Umbilical cord (tissue), 2 donors: ENCODE measurements around the gene CD80. TPM values are rescaled to one million over a fixed set of nuclear protein-coding genes. Genes with fewer than 3 reads are reported as not detected.
"Not testable (repeated sequence)": the region's sequence is repeated elsewhere in the genome, so short reads cannot be mapped to it uniquely, and the experiment has no call there.

Experiments
- DNase-seq: peaks from one replicate; pipeline ENCODE4 v3.0.0-alpha.2; 2015; ENCODE audit warnings: low spot score
- total RNA-seq: library from RNA; depleted of rRNA; stranded (reverse); fragments of >200 nt; gene quantifications from one replicate; pipeline ENCODE4 v1.2.3, GENCODE V29; 2014; ENCODE audit warnings: low replicate concordance; ENCODE audit not compliant: insufficient read depth

The CD80 gene
- total RNA-seq, 1 donor from 2014 or later = 4.1 TPM

- DNase-seq = no peak
Observed at GRCh38 chr3:119582178-119582577, 22.8 kb upstream of the CD80 start.

GRCh38 chr3:119580067-119580760, 20.8 kb upstream of the CD80 start:
- DNase-seq = peak; percentile 66

DNA sequence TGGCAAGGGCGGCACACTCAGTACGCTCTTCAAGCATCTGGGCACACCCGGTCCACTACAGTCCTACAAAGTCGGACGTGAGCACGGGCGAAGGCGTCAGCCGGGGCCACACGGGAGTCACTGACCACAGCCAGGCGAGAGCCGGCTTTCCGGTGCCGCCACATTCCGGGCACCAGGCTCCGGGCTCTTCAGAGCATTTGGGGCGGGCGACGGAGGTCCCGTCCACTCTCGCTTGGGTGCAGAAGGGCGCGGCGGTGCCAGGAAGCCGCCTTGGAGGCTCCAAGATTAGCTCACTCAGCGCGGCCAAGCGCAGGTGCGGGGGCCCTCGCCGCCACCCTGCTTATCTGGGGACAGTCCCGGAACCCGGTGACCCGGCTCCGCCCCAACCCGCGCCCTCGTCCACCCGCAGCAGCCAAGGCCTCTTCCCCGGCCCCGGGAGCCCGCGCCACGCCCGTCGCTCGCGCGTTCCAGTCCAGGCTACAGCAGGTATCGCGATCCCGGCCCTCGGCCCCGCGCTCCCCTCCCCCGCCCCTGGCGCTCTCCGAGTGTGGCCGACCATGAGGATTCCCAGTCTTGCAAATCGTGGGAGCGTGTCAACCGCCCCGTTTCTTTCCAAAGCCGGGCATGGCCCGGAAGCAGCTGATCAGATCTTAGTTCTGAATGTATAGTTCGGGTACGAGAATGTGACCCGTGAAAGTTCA, 20.1 kb upstream of the CD80 start, which contains the start of gene ADPRH:
Gene ADPRH, plus strand, starts transcription at position 127 of the 701 bp plus-strand sequence. CDS start 2,678 bp downstream, outside the sequence.
- peak; percentile 74 for DNase-seq

- no peak for DNase-seq
Observed at GRCh38 chr3:119575507-119575906, 16.1 kb upstream of the CD80 start.

DNA sequence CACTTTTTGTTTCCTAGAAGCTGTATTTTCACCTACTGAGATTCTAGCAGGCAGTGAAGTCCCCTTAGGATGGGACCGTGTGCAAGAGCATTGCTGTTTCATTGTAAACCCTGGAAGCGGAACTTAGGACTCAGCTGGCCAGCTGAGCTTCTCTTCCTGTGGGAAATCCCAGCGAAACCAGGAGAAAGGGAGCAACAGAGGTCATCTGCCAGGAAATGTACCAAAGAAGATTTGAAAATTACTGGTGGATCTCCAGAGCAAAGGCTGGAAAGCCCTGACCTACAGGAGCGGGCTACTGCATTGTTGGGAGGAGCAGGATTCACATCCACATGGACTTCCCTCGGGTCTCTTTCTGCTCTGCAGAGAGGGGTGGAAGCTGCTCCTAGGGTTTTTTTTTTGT, 12.3 kb upstream of the CD80 start:
- DNase-seq = no peak

DNA sequence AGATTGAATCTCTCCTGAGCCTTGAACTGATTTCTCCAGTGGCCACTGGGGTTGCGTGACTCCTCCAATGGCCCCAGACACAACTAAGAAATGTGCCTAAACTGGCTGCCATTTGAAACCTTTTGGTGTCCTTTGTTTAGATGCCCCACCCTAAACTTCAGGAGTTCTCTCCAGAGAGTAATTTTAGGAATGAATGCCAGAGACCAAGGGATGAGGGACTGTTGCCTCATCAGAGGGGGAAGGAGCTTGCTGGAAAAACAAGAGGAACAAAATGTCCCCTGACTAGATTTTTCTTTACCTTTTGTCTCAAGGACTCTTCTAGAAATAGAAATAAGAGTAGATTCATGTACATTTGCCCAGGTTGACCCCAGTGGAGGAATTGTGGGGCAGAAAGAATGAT, 11.8 kb upstream of the CD80 start:
- no peak for DNase-seq

DNA sequence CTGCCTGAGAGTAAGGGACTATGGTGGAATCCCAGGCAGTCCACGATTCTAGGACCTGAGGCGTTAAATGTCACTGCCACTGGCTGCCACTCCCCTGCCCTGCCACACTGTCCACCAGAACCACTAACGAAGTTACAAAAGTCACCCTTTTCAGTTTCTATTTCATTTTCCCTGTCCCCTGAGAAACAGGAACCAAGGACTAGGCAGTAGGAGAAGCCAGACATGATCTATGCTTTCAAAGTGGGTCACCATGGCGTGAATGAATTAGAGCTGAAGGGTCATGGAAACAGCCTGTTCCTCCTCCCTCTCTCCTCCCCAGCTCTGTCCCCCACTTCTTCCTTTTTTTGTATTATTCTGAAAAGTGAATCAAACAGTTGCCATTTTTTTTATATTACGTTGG, 10.8 kb upstream of the CD80 start:
- peak; percentile 29 for DNase-seq

DNA sequence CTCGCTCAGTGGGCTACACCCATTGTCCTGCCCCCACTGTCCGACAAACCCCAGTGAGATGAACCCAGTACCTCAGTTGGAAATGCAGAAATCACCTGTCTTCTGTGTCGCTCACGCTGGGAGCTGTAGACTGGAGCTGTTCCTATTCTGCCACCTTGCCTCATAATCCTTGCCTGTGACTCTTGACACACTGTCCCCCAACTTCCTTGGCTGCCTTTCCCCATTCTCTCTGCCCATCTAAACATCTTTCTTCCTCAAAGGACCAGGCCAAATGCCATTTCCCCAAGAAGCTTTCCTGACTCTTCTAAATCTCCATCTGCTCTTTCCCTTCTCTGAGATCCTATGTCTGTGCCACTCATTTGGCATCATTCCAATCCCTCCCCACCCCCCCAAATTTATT, 9.7 kb upstream of the CD80 start:
- DNase-seq = no peak

GRCh38 chr3:119563334-119563733, 3.9 kb upstream of the CD80 start:
- DNase-seq = not testable (repeated sequence)

GRCh38 chr3:119562307-119562961, 3.0 kb upstream of the CD80 start:
- no peak for DNase-seq

- no peak for DNase-seq
Observed at GRCh38 chr3:119560160-119560559, 746 bp upstream of the CD80 start.

DNA sequence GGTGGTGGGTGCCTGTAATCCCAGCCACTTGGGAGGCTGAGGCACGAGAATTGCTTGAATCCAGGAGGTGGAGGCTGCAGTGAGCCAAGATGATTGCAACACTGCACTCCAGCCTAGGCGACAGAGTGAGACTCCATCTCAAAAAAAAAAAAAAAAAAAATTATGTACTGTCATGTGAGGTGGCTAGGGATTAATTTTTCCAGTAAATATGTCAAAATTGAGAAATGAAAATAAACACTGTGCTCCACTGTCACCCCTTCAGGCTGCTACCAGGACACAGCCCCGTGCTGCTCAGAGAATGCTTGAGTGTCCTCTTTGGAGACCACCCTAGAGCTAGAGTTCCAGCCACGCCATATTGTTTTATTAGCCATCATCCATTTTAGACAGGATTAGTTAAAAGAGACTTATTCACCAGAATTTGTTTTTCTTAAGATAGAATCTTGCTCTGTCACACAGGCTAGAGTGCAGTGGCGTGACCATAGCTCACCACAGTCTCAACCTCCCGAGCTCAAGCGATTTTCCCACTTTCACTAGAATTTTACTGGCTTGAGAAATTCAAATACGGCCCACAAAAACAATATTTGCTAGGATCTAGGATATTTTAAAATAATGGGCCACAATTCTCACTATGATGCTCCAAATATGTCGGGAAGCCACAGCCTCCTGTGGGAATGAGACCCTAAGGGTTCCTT, 642 bp downstream of the CD80 start:
- no peak for DNase-seq

DNA sequence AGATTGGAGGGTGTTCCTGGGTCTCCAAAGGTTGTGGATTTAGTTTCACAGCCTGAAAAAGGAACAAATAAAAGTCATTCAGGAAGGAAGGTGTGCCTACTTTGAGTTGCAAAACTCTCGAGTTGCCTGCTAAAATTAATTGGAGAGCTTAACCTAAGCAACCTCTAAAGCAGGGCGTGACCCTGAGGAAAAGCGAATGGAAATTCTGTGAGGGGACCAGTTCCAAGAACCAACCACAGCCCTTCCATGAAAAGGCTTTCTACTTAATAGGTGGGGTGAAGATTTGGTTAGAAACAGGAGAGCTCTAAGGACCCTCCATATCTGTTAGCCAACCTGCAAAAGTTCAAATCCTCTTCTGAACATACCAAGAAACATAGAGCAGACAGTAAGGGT, 1.5 kb downstream of the CD80 start:
- DNase-seq = no peak

- no peak for DNase-seq
Observed at GRCh38 chr3:119557192-119557876, 2.1 kb downstream of the CD80 start.

GRCh38 chr3:119555929-119556328, 3.5 kb downstream of the CD80 start:
- no peak for DNase-seq

GRCh38 chr3:119555309-119555735, 4.1 kb downstream of the CD80 start:
- DNase-seq = no peak

GRCh38 chr3:119553823-119554415, 5.5 kb downstream of the CD80 start:
- DNase-seq = no peak

- not testable (repeated sequence) for DNase-seq
Observed at GRCh38 chr3:119552928-119553327, 6.5 kb downstream of the CD80 start.

DNA sequence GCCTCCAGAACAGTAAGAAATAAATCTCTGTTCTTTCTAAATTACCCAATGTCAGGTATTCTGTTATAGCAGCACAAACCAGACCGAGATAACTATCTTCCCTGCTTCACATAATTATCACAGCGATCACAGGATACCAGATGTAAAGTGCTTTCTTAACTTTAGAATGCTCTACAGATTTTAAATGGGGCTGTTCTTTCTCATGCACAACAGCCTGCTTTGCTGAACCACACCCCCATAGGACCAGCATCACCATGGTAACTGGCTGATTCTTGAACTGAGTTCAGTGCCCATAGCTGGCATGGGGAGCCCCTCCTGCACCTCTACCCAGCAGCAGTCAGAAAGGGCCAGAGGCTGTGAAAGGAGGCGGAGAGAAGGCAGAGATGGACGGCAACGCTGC, 7.8 kb downstream of the CD80 start:
- no peak for DNase-seq

DNA sequence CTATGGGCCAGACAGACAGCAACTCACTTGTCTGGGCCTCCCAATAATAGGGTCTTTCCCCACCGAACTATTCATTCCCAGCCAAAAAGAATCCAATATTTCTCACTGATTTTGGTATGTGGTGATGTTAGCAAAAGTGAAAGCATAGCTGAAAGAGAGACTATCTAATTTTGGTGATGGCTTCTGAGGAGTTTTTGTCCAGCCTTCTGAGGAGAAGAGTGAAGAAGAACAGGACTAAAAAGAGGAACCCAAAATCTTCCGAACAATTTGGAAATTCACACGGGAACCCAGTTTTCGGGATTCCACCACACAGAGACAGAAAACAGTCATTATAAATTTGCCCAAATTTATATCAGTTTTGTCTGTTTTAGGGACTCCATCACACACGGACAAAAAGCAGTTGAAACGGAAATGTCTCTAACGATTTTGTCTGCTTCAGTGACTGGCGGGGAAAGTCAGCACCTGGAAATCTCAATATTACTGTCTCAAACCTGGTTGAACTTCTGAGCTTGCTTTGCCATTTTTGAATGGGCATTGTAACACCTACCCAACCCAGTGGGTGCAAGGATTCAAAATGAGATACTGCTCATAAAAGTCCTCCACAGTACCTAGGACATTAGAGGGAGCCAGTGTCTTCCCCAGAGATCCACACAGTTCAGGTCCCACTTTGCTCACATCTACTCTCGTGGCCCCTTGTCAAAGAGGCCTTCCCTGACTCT, 9.1 kb downstream of the CD80 start:
- DNase-seq = no peak
